GM12891 (cell line): Measurements from ENCODE around the gene IZUMO4.

Experiments used
- POLR2A ChIP-seq: IDR thresholded peaks from 2 replicates; pipeline ENCODE4 v1.6.1; 2011; ENCODE audit warnings: low read depth, low read length, control low read depth
- POLR2AphosphoS5 ChIP-seq: IDR thresholded peaks from 2 replicates; pipeline ENCODE4 v1.6.1; 2011; ENCODE audit warnings: low read depth, low read length, control low read depth

DNA sequence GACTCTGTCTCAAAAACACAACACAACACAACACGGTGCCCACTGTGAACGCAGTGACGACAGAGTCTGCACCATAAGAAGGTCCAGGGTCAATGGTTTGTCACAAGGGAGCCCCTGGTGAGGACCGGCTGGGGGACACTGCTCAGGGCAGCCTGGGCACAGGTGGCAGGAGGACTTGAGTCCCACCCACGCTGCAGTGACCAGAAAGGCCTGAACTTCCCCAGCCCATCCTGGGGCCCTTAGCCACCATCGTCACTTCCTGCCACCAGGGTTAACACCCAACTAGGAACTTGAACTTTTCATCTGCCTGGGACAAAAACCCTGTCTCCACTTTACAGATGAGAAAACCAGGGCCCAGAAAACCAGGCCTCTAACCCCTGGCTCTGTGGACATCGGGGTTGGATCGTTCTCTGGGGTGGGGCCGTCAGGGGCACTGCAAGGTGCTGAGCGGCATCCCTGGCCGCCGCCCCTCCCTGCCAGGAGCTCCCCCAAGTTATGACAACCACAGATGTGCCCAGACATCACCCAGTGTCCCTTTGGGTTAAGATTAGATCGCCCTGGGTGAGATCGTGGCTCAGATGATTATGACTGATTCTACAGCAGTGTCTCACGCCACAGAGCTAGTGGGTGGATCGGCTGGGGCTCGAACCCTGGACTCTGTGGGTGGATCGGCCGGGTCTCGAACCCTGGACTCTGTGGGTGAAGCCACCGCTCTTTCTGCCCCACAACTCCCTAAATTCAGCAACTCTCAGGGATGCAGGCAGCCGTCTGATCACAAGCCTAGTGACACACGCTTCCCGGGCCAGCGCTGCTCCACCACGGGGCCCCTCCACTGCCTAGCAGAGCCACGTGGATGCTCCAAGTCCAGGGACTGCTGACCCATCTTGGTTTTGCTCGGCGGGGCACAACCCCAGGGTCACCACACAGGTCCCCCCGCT lies 14.6 kb upstream of the IZUMO4 start:
- TF ChIP-seq POLR2AphosphoS5 (no peak), POLR2A (no peak; the same call in 1 of the 2 replicates)
